ENCODE measurements around the gene TNIK.

DNA sequence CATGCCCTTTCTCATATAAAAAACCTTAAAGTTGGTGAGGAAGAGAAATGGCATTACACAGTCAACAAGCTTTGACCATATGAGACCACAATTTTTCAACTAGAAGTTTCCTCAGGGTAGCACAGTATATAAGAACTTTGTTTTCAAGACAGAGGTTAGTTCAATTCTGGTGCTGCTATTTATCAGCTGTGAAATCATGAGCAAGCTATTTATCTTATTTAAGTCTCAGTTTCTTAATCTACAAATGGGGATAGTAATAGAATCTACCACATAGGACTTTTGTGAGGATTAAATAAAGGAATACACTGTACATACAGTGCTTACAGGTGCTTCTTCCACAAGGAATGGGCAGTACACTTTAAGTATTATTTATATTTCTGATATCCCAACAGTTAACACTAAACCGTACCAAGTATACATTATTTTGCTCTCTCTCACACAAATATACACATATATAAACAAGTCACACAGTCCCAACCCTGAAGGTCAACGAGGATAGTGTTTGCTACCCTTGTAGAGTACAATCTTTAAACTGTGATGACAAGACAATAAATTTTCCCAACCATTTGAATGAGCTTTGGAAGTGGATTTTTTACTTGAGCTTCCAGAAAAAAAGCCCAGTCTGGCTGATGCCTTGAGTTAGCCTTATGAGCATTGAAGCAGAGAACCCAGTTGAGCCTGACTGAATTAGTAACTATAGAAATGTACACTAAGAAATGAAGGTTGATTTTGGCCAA is 178.8 kb downstream of the TNIK start:
- TF ChIP-seq CTCF (IDR thresholded peaks at IDR 0.05; ENCODE audit: poor library complexity) (no peak), EZH2phosphoT487 (IDR thresholded peaks at IDR 0.05; ENCODE audit: low read depth, severe bottlenecking, unreplicated experiment) (no peak), EZH2 (IDR thresholded peaks at IDR 0.05; ENCODE audit: borderline replicate concordance) (no peak)

Data from hepatocyte (in vitro differentiated cells).